Adrenal gland (tissue), 5 donors: ENCODE measurements around the gene TMED10.

Source experiments
- POLR2A ChIP-seq, 2 donors: fragments of 450-650 bp; IDR thresholded peaks; one replicate each; pipeline ENCODE4 v1.6.1; 2017; ENCODE audit warnings: antibody characterized with exemption in 2 of 2, mild to moderate bottlenecking in 2 of 2, moderate library complexity in 1 of 2
- TF ChIP-seq, protein P1 (sequence below), 6 experiments: fragments of 450-650 bp in 4 of 6; fragments of 200-600 bp in 2 of 6; sonication (generic) in 1 of 6; IDR thresholded peaks; 1 replicate in 5 of 6; 2 replicates in 1 of 6; pipeline versions ENCODE4 v1.5.1 to v1.8.0; 2016 to 2021; ENCODE audit warnings: antibody characterized with exemption in 6 of 6, mild to moderate bottlenecking in 2 of 6, moderate library complexity in 1 of 6
- donor health status: DM: no; HTN: no; CAD: no.

DNA sequence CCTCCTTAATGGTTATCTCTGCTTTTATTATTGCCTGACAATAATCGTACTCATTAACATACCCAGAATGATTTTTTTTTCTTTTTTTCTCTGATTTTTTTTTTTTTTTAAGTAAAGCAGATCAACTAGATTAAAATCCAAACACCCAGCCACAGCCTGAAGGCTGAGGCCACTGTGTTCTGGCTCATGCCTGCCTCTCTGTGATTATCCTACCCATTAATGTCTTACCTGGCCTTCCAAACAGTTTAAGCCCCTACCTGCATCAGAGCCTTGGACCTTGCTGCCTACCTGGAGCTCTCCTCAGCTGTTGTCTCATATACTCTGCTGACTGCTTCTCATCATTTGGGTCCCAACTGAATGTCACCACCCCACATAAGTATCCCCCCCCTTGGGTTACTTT lies 6.8 kb upstream of the TMED10 start:
- TF ChIP-seq, protein P1, sequence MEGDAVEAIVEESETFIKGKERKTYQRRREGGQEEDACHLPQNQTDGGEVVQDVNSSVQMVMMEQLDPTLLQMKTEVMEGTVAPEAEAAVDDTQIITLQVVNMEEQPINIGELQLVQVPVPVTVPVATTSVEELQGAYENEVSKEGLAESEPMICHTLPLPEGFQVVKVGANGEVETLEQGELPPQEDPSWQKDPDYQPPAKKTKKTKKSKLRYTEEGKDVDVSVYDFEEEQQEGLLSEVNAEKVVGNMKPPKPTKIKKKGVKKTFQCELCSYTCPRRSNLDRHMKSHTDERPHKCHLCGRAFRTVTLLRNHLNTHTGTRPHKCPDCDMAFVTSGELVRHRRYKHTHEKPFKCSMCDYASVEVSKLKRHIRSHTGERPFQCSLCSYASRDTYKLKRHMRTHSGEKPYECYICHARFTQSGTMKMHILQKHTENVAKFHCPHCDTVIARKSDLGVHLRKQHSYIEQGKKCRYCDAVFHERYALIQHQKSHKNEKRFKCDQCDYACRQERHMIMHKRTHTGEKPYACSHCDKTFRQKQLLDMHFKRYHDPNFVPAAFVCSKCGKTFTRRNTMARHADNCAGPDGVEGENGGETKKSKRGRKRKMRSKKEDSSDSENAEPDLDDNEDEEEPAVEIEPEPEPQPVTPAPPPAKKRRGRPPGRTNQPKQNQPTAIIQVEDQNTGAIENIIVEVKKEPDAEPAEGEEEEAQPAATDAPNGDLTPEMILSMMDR (IDR thresholded peaks at IDR 0.05): no peak
- TF ChIP-seq POLR2A (IDR thresholded peaks at IDR 0.05): no peak
